Vagina (tissue), 2 donors: ENCODE results near the gene CLEC18B.
"Not testable (repeated sequence)": the region's sequence is repeated elsewhere in the genome, so short reads cannot be mapped to it uniquely, and the experiment has no call there.

Experiments
- POLR2A ChIP-seq, 2 donors: fragments of 450-650 bp; IDR thresholded peaks; one replicate each; pipeline ENCODE4 v1.6.1; 2017; ENCODE audit warnings: antibody characterized with exemption in 2 of 2, mild to moderate bottlenecking in 2 of 2, moderate library complexity in 2 of 2
- TF ChIP-seq, protein P1 (sequence below), 3 experiments: fragments of 450-650 bp in 2 of 3; fragments of 200-600 bp in 1 of 3; sonication (generic) in 1 of 3; IDR thresholded peaks; one replicate each; pipeline ENCODE4 v1.5.1; 2017 to 2019; ENCODE audit warnings: antibody characterized with exemption in 3 of 3, mild to moderate bottlenecking in 2 of 3, moderate library complexity in 2 of 3

DNA sequence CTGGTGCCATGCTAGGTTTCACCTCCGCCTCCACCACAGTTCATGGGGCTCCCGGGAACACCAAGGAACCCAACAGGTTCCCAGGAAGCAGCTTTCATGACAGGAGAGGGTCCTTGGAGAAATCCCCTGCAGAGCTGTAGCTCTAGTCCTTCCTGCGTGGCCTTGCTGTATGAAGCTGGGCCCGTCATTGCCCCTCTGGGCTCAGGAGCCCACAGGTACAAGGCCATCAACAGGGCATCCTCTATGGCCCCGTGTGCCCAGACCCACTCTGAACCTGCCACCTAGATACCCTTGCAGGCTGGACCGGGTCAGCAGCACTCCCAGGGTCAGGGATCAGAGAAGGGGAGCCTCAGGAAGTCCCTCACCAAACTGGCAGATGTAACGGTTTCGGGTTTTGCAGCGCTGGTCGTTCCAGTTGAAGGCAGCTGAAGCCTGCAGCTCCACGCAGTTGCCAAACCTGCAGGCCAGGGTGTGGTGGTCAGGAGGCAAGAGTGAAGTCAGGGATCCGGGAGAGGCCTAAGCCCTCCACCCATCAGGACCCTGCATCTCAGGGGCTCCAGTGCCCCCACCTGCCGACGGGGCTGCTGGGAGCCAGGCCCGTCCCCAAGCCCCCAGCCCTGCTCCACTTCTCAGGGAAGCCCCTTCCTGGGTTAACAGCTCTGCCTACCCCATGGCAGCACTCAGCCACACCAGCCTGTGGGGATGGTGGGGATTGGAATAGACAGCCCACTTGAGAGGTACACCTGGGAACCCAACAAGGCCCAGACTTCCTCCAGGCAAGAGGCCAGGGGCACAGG, 11.9 kb downstream of the CLEC18B start:
- TF ChIP-seq, protein P1, sequence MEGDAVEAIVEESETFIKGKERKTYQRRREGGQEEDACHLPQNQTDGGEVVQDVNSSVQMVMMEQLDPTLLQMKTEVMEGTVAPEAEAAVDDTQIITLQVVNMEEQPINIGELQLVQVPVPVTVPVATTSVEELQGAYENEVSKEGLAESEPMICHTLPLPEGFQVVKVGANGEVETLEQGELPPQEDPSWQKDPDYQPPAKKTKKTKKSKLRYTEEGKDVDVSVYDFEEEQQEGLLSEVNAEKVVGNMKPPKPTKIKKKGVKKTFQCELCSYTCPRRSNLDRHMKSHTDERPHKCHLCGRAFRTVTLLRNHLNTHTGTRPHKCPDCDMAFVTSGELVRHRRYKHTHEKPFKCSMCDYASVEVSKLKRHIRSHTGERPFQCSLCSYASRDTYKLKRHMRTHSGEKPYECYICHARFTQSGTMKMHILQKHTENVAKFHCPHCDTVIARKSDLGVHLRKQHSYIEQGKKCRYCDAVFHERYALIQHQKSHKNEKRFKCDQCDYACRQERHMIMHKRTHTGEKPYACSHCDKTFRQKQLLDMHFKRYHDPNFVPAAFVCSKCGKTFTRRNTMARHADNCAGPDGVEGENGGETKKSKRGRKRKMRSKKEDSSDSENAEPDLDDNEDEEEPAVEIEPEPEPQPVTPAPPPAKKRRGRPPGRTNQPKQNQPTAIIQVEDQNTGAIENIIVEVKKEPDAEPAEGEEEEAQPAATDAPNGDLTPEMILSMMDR (IDR thresholded peaks at IDR 0.05): not testable (repeated sequence)
- TF ChIP-seq POLR2A (IDR thresholded peaks at IDR 0.05): not testable (repeated sequence)
